ENCODE measurements around the gene KLF11.

Gene KLF11

DNA sequence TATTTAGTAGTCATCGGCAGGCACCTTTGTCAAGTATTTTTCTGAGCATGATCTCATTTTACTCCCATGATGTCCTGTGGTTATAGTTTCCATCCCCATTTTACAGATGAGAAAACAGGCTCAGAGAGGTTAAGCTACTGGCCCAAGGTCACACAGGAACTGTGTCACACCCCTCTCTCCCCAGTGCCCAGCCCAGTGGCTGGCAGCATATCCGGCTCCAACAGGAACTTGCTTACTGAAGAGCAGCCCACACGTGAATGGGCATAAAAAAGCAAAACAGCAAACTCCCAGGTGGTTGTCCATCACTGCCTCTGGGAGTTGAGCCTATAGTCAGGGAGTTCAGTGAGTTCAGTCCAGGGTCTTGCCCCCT lies 8.3 kb upstream of the KLF11 start:
- no peak for DNase-seq (ENCODE audit: extremely low read depth, insufficient read length)

DNA sequence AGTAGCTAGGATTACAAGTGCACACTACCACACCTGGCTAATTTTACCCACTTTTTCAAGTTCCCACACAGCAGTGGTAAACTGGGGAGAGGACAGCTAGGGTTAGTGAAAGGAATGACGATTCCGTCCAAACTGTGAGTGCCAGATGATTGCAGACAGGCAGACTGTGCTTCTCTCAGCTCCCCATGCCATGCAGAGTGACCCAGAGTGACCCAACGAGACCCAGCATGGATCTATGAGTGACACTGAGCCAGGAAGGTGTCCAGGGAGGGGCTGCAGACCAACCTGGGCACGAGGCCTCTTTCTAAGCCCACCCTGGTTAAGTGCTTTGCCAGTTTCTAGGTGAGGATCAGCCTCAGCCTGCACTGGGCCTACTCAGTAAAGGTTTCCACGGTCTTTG lies 7.7 kb upstream of the KLF11 start:
- TF ChIP-seq, protein P1, sequence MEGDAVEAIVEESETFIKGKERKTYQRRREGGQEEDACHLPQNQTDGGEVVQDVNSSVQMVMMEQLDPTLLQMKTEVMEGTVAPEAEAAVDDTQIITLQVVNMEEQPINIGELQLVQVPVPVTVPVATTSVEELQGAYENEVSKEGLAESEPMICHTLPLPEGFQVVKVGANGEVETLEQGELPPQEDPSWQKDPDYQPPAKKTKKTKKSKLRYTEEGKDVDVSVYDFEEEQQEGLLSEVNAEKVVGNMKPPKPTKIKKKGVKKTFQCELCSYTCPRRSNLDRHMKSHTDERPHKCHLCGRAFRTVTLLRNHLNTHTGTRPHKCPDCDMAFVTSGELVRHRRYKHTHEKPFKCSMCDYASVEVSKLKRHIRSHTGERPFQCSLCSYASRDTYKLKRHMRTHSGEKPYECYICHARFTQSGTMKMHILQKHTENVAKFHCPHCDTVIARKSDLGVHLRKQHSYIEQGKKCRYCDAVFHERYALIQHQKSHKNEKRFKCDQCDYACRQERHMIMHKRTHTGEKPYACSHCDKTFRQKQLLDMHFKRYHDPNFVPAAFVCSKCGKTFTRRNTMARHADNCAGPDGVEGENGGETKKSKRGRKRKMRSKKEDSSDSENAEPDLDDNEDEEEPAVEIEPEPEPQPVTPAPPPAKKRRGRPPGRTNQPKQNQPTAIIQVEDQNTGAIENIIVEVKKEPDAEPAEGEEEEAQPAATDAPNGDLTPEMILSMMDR (IDR thresholded peaks at IDR 0.05; ENCODE audit: insufficient read depth, low read length, poor library complexity, severe bottlenecking): no peak
- Histone ChIP-seq H3K27me3 (replicated peaks; ENCODE audit: control insufficient read depth, insufficient read depth, low read length) (no peaks in the 10 kb centered on the region; the same call in 1 of the 2 replicates), H3K36me3 (ENCODE audit: control insufficient read depth, insufficient read depth, low read length) (no peaks in the 10 kb centered on the region), H3K4me3 (replicated peaks; ENCODE audit: low read depth, low read length) (no peak overlapping the region)
- DNase-seq (ENCODE audit: extremely low read depth, insufficient read length): no peak

More for the DNA sequence above, 8.3 kb upstream of the KLF11 start:
- H3K27me3 ChIP-seq (replicated peaks; ENCODE audit: control insufficient read depth, insufficient read depth, low read length): no peaks in the 10 kb centered on the region; the same call in 1 of the 2 replicates
- TF ChIP-seq, protein P1 (IDR thresholded peaks at IDR 0.05; ENCODE audit: insufficient read depth, low read length, poor library complexity, severe bottlenecking): no peak
- H3K4me3 ChIP-seq (replicated peaks; ENCODE audit: low read depth, low read length): no peak overlapping the region
- no peaks in the 10 kb centered on the region for H3K36me3 ChIP-seq (ENCODE audit: control insufficient read depth, insufficient read depth, low read length)

DNA sequence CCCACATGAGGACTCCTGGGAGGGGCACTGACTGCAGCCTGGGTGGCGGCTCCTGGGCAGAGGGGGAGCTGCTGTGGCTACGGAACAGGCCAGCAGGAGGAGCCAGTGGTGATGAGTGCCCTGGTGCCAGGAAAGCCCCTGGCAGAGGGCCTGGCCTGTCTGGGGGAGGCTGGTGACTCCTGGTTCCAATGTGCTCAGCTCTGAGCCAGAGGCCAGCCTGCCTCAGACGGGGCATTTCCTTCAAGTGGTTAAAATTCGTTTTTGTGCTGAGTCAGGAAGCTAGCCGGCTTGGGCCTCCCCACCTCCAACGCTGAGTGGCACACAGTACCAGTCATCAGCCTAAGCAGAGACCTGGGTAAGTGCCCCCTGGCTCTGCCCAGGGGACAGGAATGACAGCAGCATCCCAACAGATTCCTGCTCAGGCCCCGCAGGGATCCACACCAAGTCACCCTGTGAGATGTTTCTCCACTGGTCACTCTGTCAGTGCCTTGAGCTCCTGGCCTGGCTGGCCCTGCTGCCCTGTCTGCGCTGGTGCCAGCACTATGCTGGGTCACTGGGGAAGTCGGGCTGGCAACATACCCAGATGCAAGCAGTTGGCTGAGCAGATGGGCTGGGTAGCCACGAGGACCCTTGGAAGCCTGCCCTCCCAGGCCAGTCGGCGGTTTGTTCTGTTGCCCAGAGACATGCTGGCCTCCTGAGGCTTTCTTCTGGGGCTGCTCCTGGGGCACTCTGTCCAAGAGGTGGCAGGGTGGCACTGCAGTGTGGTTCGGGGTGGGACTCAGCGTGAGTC lies 7.1 kb upstream of the KLF11 start:
- Histone ChIP-seq H3K36me3 (ENCODE audit: control insufficient read depth, insufficient read depth, low read length) (no peaks in the 10 kb centered on the region), H3K27me3 (replicated peaks; ENCODE audit: control insufficient read depth, insufficient read depth, low read length) (no peaks in the 10 kb centered on the region; the same call in 1 of the 2 replicates), H3K4me3 (replicated peaks; ENCODE audit: low read depth, low read length) (no peak overlapping the region)
- no peak for DNase-seq (ENCODE audit: extremely low read depth, insufficient read length)
- TF ChIP-seq, protein P1 (IDR thresholded peaks at IDR 0.05; ENCODE audit: insufficient read depth, low read length, poor library complexity, severe bottlenecking): peak; percentile 39

DNA sequence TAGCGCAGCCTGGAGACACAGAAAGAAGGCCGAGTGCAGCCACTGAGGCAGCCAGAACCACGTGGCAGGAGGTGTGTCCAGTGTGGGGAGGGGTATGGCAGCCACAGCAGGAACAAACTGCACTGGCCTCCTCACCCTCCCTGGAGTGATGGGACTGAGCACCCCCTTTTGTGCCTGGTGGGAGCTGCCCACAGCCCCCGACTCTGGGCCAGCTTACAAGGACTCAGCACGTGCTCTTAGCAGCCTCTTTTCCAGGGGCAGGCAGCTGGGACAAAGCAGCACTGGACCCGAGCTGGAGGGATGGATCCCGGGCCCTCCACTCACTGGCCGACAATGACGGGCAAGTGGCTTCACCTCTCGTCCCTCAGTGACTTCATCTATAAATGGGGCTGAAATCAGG lies 5.2 kb upstream of the KLF11 start:
- no peaks in the 10 kb centered on the region for H3K36me3 ChIP-seq (ENCODE audit: control insufficient read depth, insufficient read depth, low read length)
- H3K4me3 ChIP-seq (replicated peaks; ENCODE audit: low read depth, low read length): no peak overlapping the region
- TF ChIP-seq, protein P1 (IDR thresholded peaks at IDR 0.05; ENCODE audit: insufficient read depth, low read length, poor library complexity, severe bottlenecking): no peak
- no peaks in the 10 kb centered on the region; the same call in none of the 2 replicates for H3K27me3 ChIP-seq (replicated peaks; ENCODE audit: control insufficient read depth, insufficient read depth, low read length)
- no peak for DNase-seq (ENCODE audit: extremely low read depth, insufficient read length)

DNA sequence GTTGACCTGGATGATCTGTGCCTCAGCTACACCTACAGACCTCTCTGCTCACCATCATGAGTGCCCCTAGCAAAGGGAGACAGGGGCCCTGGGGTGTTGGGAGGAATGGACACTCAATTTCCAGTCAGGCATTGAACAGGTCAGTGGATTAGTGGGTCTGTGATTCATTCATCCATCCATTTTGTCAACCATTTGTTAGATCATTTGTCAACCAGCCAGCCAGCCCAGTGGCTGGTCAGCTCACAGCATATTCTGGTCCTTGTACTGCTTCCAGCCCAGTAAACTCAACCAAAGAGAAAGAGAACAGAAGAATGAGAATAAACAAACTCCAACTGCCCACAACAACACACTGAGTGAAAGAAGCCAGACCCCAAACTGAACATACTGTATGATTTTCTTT lies 4.6 kb upstream of the KLF11 start:
- no peaks in the 10 kb centered on the region for H3K36me3 ChIP-seq (ENCODE audit: control insufficient read depth, insufficient read depth, low read length)
- DNase-seq (ENCODE audit: extremely low read depth, insufficient read length): no peak
- TF ChIP-seq, protein P1 (IDR thresholded peaks at IDR 0.05; ENCODE audit: insufficient read depth, low read length, poor library complexity, severe bottlenecking): no peak
- no peak overlapping the region for H3K4me3 ChIP-seq (replicated peaks; ENCODE audit: low read depth, low read length)
- H3K27me3 ChIP-seq (replicated peaks; ENCODE audit: control insufficient read depth, insufficient read depth, low read length): no peaks in the 10 kb centered on the region; the same call in none of the 2 replicates

Measured in GM06990 (cell line).